Measurements from ENCODE around the gene ARL2BP.

The ARL2BP gene

DNA sequence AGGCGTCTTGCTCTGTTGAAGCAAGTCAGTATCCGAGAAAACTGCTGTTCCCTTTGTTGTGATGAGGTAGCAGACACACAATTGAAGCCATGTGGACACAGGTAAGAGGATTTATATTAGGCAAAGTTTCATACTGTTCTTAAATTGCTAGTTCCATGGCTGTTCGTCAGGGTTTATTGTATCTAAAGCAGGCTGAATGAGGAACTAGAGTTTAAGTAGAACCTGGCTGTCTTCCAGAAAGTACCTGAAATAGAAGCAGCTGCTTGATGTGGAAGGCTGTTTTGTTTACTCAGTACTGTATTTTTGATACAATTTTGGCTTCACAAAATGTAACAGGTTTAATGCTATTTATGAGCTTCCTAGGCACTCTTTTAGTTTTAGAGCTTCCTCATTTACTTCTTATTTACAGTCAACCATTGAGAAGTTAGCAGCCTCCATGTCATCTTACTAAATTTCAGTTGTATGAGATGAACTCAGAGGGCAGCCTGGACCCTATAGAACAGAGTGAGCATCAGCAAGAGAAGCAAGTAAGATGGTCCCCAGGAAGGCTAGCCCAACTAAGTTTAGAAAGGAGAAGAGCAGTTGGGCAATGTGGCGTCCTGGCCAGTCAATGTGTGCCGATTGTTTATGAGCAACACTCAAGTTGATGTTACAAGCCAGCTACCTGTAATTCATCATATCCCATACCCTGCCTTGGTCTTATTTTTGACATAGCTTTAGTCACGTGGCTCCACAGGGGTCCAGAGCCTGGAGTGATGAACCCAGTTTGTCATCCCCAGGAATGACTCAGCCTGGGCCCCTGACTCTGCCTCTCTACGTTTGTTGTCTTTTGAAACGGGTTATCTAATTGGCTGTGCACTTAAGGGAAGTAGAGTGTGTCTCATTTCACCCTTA is 9.7 kb upstream of the ARL2BP start:
- DNase-seq (ENCODE audit: low read depth in 2 of 2): no peak

GRCh38 chr16:57236022-57236350 is 9.1 kb upstream of the ARL2BP start:
- DNase-seq (ENCODE audit: low read depth in 2 of 2): no peak

DNA sequence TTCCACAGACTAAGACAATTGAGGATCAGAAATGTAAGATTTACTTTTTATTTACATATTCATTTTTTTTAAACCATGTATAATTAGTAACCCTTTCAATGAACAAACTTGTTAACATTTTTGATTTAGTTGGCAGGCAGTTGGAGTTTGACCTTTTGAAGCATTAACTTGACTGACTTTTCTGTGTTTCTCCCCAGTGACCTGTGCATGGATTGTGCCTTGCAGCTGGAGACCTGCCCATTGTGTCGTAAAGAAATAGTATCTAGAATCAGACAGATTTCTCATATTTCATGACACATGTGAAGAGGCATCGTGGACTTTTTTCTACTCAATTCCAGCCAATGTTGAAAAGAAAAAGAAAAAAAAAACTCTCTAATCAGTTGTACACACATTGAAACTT is 6.4 kb upstream of the ARL2BP start:
- DNase-seq (ENCODE audit: low read depth in 2 of 2): no peak

DNA sequence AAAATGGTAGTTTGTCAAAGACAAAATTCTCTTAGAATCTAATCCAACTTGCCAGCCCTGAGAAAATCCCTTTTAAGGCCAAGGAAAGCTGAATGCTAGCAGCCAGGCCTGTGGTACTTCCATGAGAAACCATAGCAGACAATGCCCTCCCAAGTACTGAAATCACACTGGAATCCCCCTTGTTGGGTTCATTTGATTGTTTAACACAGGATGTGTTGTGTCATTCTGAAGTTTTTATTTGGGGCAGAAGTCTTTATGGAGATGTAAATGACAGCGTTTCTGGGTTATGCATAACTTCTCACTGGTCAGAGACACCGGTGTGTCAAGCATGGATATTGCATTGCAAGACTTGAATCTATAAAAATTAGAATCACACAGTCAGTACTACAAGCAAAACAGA is 6.0 kb upstream of the ARL2BP start:
- no peak for DNase-seq (ENCODE audit: low read depth in 2 of 2)

- DNase-seq (ENCODE audit: low read depth in 2 of 2): no peak
These were observed 4.2 kb upstream of the ARL2BP start for GRCh38 chr16:57240851-57241250.

DNA sequence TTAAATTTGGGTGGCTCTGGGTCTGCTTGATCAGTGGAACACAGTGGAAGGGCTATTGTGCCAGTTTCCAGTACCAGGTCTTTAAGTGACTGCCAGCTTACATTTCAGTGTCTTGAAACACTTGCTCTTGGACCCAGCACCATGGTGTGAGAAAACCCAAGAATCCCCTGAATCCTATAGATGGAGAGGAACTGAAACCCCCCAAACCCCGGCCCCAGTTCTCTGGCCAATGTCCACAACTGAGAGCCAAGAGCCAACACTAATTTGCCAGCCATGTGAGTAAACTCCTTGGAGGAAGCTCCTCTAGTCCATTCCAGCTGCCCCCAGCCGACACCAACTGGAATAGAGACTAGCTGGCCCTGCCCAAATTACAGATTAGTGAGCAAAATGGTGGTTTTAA is 2.4 kb upstream of the ARL2BP start:
- DNase-seq (ENCODE audit: low read depth in 2 of 2): no peak

DNA sequence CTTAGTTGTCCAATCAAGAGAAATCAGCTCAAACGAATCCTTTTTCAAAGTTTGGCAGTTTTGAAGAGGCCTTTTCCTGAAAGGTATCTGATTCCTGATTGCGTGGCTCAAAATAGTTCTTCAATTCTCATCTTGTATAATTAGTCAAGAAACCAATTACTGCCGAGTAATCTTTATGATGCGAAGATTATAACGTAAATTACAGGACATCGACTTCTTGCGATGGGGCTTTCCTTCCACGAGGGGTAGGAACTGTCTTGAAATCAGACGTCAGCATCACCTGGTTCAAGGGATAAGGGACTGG is 644 bp upstream of the ARL2BP start:
- DNase-seq (ENCODE audit: low read depth in 2 of 2): no peak

GRCh38 chr16:57245472-57246113 is 534 bp downstream of the ARL2BP start:
- no peak for DNase-seq (ENCODE audit: low read depth in 2 of 2)

GRCh38 chr16:57251352-57251751 is 6.3 kb downstream of the ARL2BP start:
- no peak for DNase-seq (ENCODE audit: low read depth in 2 of 2)

GRCh38 chr16:57252148-57252721 is 7.2 kb downstream of the ARL2BP start:
- DNase-seq (ENCODE audit: low read depth in 2 of 2): no peak

- no peak for DNase-seq (ENCODE audit: low read depth in 2 of 2)
These were observed 8.4 kb downstream of the ARL2BP start for GRCh38 chr16:57253466-57253865.

DNA sequence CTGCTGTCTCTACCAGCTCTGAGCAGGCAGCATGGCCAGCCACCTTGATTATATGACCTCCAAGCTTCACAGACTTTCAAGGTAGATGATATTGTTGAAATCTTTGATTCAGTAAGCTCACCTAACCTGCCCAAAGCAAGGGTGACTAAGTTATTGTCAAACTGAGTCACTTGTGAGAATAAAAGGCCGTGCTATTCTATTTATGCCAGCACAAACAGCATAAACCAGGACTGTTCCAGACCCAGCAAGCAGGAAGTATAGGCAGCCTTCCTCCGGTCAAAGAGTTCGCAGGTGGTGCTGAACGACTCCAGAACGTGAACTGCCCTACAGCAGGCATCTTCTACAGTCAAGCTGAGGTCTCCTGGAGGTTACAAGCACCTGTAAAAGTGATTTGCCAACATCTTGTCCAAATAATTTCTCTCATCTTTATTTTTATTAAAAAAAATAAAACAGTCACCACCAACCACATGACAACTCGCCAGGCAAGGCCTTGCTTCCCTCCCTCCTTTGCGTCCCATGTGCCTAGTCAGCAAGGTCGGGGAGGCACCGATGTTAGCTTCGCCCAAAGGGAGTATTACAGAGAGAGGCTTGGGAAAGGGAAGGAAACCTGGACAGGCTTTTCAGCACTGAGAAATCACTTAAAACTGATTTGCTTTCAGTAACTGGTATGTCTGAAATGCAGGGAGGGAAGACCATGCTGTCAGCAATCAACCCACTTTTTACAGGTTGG is 10.8 kb downstream of the ARL2BP start:
- DNase-seq (ENCODE audit: low read depth in 2 of 2): no peak

DNA sequence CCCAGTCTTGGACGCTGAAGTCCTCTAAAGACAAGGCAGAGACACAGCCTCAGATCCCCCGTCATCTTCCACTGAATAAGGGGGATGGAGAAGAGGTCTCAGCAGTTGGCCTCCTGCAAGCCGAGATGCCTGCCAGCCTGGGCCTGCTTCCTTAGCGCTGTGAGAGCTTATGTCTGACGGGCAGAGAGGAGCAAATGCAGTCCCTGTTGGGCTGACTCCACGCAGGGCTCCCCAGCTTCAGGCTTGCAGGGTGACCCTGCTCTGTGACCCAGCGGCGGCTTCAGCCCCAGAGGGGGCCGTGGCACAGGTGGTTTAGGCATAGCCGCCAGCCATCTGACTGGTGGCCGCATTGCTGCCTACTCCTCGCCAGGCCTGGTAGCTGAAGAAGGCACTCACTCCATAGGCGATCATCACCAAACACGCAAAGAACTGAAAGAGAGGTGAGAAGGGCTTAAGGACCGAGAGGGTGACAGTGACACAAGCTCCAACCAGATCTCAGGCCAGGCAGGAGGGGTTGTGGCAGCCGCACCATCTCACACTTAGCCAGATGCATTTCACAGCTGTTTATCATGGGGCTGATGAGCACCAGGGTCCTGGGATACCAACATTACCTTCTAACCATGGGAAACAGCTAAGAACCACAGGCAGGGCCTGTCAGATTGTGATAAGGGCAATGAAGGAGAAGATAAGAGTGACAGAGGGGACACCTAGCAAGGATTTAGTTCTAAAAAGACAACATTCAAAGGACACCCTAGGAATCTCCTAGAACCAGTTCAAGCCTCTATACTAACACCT is 11.7 kb downstream of the ARL2BP start:
- no peak for DNase-seq (ENCODE audit: low read depth in 2 of 2)

- no peak for DNase-seq (ENCODE audit: low read depth in 2 of 2)
These were observed 12.5 kb downstream of the ARL2BP start for GRCh38 chr16:57257455-57258070.

DNA sequence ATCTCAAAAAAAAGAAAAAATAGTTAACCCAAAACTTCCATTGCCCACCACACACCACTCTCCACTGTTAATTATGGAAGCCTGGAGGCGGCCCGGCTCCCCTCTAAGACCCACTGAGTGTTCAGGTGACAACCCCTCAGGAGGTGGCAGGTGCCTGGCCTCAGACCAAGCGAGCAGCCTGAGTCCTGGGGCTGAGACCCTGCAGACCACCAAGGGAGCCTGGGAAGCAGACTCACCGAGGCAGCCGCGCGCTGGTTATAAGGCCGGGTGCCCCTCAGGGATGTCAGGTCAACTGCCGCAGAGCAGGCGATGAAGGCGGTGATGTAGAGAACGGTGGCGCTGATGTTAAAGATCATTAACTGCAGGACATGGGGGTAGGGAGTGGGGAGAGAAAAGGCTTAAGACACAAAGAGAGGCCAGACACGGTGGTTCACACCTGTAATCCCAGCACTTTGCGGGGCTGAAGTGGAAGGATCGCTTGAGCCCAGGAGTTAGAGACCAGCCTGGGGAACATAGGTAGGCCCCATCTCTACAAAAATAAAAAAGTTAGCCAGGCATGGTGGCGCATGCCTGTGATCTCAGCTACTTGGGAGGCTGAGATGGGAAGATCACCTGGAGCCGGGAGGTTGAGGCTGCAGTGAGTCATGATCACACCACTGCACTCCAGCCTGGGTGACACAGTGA is 13.3 kb downstream of the ARL2BP start:
- no peak for DNase-seq (ENCODE audit: low read depth in 2 of 2)

- DNase-seq (ENCODE audit: low read depth in 2 of 2): no peak
These were observed 13.9 kb downstream of the ARL2BP start for GRCh38 chr16:57258910-57259475.

DNA sequence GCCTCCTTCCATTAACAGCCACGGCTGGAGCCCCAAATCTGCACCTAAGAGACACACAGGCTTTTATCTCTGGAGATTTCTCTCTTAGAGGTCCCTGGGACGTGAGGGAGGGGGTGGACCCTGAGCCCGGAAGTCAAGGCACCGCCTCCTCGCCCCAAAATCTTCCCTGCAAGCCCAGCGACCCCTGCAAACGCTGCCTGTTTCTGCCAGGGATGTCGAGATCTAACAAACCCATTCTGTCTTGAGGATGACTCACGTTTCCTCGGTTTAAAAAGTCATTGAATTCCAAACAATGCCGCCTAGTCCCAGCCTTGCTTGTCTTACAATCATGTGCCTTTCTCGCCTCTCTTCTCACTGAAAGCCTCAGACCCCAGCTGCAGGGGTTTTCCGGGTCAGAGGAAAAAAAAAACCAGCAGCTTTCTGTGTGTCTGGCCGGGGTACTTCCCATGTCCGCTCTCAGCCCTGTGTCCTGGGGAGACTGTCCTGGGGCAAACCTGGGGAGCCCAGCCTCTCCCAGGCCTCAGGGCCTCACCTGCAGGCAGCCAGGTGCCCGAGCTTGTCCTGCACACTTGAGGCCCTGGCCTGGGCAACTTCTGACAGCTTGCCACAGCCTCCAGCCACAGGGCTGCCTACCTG is 15.4 kb downstream of the ARL2BP start:
- DNase-seq (ENCODE audit: low read depth in 2 of 2): no peak

DNA sequence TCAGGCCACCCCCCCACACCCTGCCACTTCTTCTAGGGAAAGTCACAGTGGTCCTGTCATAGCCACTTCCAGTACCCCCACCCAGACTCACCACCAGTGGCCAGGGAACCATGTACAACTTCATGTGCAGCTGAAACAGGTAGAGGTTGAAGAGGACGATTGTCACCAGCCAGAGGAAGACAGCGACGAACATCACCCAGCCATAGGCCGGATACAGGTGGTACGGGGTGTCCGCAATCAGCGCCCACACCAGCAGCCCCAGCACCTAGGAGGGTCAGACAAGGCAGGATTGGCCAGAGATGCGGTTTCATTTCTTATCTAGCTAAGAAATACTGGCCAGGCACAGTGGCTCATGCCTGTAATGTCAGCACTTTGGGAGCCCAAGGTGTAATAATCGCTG is 16.7 kb downstream of the ARL2BP start:
- no peak for DNase-seq (ENCODE audit: low read depth in 2 of 2)

GRCh38 chr16:57262841-57263540 is 17.9 kb downstream of the ARL2BP start:
- DNase-seq (ENCODE audit: low read depth in 2 of 2): no peak
